Measurements from ENCODE around the gene TYRP1.

The TYRP1 gene

GRCh38 chr9:12748016-12748415 is 54.8 kb downstream of the TYRP1 start:
- Histone ChIP-seq H3K9me2 (replicated peaks; ENCODE audit: low read depth, low read length) (no peaks in the 10 kb centered on the region), H3F3A (ENCODE audit: low read depth) (no peaks in the 10 kb centered on the region), H3K9me3 (ENCODE audit: insufficient read depth, low read depth, low read length) (no peaks in the 10 kb centered on the region), H2AFZ (ENCODE audit: low read length) (no peak overlapping the region), H3K9ac (ENCODE audit: low read depth, low read length, poor library complexity, severe bottlenecking) (no peak overlapping the region), H3K4me1 (ENCODE audit: insufficient read depth, low read length, poor library complexity, severe bottlenecking) (no peaks in the 10 kb centered on the region), H3K27me3 (ENCODE audit: insufficient read depth, low read length, poor library complexity, severe bottlenecking) (no peaks in the 10 kb centered on the region), H3K79me2 (ENCODE audit: insufficient read depth, low read length) (no peaks in the 10 kb centered on the region), H3K36me3 (ENCODE audit: insufficient read depth, low read length) (no peaks in the 10 kb centered on the region), H3K4me2 (ENCODE audit: low read depth, low read length, poor library complexity, severe bottlenecking) (no peak overlapping the region), H4K20me1 (ENCODE audit: insufficient read depth, low read length, poor library complexity, severe bottlenecking) (no peaks in the 10 kb centered on the region), H3K4me3 (ENCODE audit: low read length, poor library complexity, severe bottlenecking) (no peak overlapping the region)
- TF ChIP-seq EZH2phosphoT487 (IDR thresholded peaks at IDR 0.05; ENCODE audit: borderline replicate concordance) = no peak
- no peak for TF ChIP-seq CTCF (conservative IDR thresholded peaks at IDR 0.05; ENCODE audit: low read length)

- Histone ChIP-seq H3F3A (ENCODE audit: low read depth) (no peaks in the 10 kb centered on the region), H3K9me3 (ENCODE audit: insufficient read depth, low read depth, low read length) (no peaks in the 10 kb centered on the region), H3K9me2 (replicated peaks; ENCODE audit: low read depth, low read length) (no peaks in the 10 kb centered on the region), H3K9ac (ENCODE audit: low read depth, low read length, poor library complexity, severe bottlenecking) (no peak overlapping the region), H3K4me1 (ENCODE audit: insufficient read depth, low read length, poor library complexity, severe bottlenecking) (no peaks in the 10 kb centered on the region), H2AFZ (ENCODE audit: low read length) (no peak overlapping the region), H3K79me2 (ENCODE audit: insufficient read depth, low read length) (no peaks in the 10 kb centered on the region), H3K27me3 (ENCODE audit: insufficient read depth, low read length, poor library complexity, severe bottlenecking) (no peaks in the 10 kb centered on the region), H4K20me1 (ENCODE audit: insufficient read depth, low read length, poor library complexity, severe bottlenecking) (no peaks in the 10 kb centered on the region), H3K4me3 (ENCODE audit: low read length, poor library complexity, severe bottlenecking) (no peak overlapping the region), H3K4me2 (ENCODE audit: low read depth, low read length, poor library complexity, severe bottlenecking) (no peak overlapping the region), H3K36me3 (ENCODE audit: insufficient read depth, low read length) (no peaks in the 10 kb centered on the region)
- TF ChIP-seq CTCF (conservative IDR thresholded peaks at IDR 0.05; ENCODE audit: low read length) (no peak), EZH2phosphoT487 (IDR thresholded peaks at IDR 0.05; ENCODE audit: borderline replicate concordance) (no peak)
These were observed 55.8 kb downstream of the TYRP1 start for GRCh38 chr9:12748954-12749353.

- Histone ChIP-seq H3K9me3 (ENCODE audit: insufficient read depth, low read depth, low read length) (no peaks in the 10 kb centered on the region), H3K9me2 (replicated peaks; ENCODE audit: low read depth, low read length) (no peaks in the 10 kb centered on the region), H3K27me3 (ENCODE audit: insufficient read depth, low read length, poor library complexity, severe bottlenecking) (no peaks in the 10 kb centered on the region), H3K4me1 (ENCODE audit: insufficient read depth, low read length, poor library complexity, severe bottlenecking) (no peaks in the 10 kb centered on the region), H4K20me1 (ENCODE audit: insufficient read depth, low read length, poor library complexity, severe bottlenecking) (no peaks in the 10 kb centered on the region), H3K79me2 (ENCODE audit: insufficient read depth, low read length) (no peaks in the 10 kb centered on the region), H3K36me3 (ENCODE audit: insufficient read depth, low read length) (no peaks in the 10 kb centered on the region), H3K4me2 (ENCODE audit: low read depth, low read length, poor library complexity, severe bottlenecking) (no peak overlapping the region), H2AFZ (ENCODE audit: low read length) (no peak overlapping the region), H3K4me3 (ENCODE audit: low read length, poor library complexity, severe bottlenecking) (no peak overlapping the region), H3F3A (ENCODE audit: low read depth) (no peaks in the 10 kb centered on the region), H3K9ac (ENCODE audit: low read depth, low read length, poor library complexity, severe bottlenecking) (no peak overlapping the region)
- TF ChIP-seq EZH2phosphoT487 (IDR thresholded peaks at IDR 0.05; ENCODE audit: borderline replicate concordance) (no peak), CTCF (conservative IDR thresholded peaks at IDR 0.05; ENCODE audit: low read length) (no peak)
These were observed 60.7 kb downstream of the TYRP1 start for GRCh38 chr9:12753931-12754330.

Data from Loucy (cell line).